SU-DHL-6 (cell line): Measurements from ENCODE around the gene OBSCN.

Experiments used
- EZH2phosphoT487 ChIP-seq: fragments of 200-600 bp; sonication (generic), shearing (Covaris generic); conservative IDR thresholded peaks from 2 replicates; pipeline ENCODE4 v1.6.1; 2018; ENCODE audit warnings: mild to moderate bottlenecking, antibody characterized with exemption, low read length, moderate library complexity, mixed read lengths
- TF ChIP-seq, protein P1 (sequence below): fragments of 200-600 bp; sonication (generic); IDR thresholded peaks from one replicate; pipeline ENCODE4 v1.5.1; 2017; ENCODE audit warnings: antibody characterized with exemption, mild to moderate bottlenecking, low read length, moderate library complexity; ENCODE audit not compliant: insufficient read depth, poor library complexity, severe bottlenecking

DNA sequence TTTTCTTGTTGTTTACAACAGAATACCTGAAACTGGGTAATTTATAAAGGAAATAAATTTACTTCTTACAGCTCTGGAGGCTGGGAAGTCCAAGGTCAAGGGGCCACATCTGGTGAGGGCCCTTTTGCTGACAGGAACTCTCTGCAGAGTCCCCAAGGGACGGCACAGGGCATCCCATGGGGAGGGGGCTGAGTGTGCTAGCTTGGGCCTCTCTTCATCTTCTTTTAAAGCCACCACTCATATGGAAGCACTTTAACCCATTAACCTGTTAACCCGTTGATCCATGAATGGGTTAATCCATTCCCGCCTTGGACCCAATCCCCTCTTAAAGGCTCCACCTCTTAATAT lies 76.3 kb downstream of the OBSCN start:
- TF ChIP-seq, protein P1, sequence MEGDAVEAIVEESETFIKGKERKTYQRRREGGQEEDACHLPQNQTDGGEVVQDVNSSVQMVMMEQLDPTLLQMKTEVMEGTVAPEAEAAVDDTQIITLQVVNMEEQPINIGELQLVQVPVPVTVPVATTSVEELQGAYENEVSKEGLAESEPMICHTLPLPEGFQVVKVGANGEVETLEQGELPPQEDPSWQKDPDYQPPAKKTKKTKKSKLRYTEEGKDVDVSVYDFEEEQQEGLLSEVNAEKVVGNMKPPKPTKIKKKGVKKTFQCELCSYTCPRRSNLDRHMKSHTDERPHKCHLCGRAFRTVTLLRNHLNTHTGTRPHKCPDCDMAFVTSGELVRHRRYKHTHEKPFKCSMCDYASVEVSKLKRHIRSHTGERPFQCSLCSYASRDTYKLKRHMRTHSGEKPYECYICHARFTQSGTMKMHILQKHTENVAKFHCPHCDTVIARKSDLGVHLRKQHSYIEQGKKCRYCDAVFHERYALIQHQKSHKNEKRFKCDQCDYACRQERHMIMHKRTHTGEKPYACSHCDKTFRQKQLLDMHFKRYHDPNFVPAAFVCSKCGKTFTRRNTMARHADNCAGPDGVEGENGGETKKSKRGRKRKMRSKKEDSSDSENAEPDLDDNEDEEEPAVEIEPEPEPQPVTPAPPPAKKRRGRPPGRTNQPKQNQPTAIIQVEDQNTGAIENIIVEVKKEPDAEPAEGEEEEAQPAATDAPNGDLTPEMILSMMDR, result no peak
- no peak for TF ChIP-seq EZH2phosphoT487
